HG02870 (cell line): ENCODE results near the gene CMTM5.
"Not testable (repeated sequence)": the region's sequence is repeated elsewhere in the genome, so short reads cannot be mapped to it uniquely, and the experiment has no call there.

Experiments
- ATAC-seq: cut with Tn5 transposase; IDR thresholded peaks from one replicate; pipeline ENCODE4 v1.9.1; 2021; ENCODE audit warnings: mild to moderate bottlenecking, moderate library complexity; ENCODE audit not compliant: unreplicated experiment

The CMTM5 gene

DNA sequence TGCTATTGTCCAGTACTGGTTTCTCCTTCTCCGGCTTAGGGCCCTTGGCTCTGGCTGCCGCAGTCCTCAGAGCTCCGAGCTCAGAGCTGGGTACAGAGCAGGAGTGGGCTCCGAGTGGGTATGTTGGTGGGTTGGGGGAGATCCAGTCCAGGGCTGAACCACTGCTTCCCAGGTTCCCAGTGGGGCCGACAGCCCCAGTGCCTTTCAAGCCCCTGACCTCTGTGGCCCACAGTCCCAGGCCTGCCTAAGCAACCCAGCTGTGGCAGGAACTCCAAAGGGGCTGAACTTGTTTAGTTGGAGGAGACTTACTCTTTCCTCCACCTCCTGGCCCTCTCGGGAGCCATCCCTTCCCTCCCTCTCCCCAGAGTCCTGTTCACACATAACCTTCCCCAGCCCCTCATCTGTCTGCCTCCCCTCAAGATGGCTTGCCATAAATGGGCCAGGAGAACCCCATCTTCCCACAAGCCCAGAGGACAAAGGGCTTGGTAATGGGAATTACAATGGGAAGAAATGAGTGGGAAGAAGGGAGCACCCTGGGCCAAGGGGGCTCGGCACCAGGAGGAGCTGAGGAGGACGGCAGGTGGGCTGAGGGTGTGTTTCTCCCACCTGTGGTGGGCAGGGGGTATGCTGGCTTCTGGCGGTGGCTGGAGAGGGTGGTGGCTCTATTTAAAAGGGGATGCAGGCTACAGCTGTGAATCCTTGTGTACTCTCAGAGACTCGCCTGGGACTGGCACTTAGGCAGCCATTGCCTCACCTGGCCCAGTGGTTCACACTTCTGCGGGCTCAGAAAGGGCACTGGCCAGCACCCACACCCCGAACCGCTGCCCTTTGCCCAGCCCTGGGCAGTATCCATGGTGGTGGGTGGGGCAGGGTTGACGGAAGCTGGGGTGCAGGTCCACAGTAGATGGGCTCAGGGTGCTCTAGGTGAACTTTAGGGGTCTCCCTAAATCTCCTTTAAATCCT lies 35.0 kb downstream of the CMTM5 start:
- ATAC-seq: no peak

DNA sequence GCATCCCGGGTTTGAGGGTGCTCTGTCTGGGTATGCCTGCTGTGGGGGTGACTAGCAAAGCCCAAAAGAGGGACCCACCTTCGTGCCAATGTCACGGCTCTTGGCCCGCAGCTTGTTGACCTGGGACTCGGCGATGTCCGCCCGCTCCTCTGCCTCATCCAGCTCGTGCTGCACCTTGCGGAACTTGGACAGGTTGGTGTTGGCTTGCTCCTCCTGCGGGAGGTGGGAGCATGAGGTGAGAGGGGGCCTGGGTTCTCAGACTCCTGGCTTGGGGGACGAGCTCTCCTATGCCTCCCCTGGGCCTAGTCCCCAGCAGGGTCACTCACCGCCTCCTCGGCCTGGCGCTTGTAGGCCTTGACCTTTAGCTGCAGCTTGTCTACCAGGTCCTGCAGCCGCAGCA lies 36.8 kb downstream of the CMTM5 start:
- ATAC-seq: no peak

DNA sequence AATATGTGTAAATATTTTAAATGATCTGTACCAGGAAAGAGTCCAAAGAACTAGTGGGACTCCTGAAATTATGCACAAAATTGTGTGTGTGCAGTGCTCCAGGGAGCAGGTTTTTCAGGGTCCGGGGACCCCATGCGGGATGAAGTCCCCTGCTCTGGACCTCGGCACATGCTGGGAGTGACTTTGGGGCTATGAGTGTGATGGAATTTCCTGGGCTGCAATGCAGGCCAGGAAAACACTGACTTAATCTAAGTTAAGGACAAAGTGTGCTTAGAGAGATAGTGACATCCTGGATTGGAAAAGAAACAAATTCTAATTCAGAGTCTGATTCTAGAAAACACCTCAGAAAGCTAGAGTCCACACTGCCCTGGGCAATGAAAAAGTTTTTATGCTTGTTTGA lies 37.4 kb downstream of the CMTM5 start:
- ATAC-seq: no peak

DNA sequence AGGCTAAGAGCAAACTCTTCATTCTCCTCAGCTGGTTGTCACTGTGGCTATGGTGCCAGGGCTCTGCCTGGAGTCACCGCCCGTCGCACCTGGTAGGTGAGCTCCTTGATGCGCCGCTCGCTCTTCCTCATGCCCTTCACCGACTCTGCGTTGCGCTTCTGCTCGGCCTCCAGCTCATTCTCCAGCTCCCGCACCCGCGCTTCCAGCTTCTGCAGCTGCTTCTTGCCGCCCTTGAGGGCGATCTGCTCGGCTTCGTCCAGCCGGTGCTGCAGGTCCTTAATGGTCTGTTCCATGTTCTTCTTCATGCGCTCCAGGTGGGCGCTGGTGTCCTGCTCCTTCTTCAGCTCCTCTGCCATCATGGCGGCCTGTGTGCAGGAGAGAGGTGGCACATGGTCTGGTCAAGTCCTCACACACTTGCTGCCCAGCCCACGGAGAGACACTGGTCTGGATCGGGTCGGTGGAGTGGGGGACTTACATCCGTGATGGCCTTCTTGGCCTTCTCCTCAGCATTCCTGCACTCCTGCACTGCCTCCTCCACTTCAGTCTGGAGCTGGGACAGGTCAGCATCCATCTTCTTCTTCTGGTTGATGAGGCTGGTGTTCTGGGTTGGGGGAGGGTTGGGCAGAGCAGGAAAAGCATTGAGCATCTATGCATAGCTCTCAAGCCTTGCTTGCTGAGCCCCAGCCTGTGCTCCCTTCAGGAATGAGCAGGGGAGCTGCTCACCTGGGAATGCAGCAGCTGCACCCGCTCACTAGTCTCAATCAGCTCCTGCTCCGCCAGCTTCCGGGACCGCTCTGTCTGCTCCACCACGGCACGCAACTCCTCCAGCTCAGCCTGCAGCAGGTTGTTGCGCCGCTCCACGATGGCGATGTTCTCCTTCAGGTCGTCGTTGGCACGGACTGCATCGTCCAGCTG lies 38.3 kb downstream of the CMTM5 start:
- ATAC-seq: no peak

DNA sequence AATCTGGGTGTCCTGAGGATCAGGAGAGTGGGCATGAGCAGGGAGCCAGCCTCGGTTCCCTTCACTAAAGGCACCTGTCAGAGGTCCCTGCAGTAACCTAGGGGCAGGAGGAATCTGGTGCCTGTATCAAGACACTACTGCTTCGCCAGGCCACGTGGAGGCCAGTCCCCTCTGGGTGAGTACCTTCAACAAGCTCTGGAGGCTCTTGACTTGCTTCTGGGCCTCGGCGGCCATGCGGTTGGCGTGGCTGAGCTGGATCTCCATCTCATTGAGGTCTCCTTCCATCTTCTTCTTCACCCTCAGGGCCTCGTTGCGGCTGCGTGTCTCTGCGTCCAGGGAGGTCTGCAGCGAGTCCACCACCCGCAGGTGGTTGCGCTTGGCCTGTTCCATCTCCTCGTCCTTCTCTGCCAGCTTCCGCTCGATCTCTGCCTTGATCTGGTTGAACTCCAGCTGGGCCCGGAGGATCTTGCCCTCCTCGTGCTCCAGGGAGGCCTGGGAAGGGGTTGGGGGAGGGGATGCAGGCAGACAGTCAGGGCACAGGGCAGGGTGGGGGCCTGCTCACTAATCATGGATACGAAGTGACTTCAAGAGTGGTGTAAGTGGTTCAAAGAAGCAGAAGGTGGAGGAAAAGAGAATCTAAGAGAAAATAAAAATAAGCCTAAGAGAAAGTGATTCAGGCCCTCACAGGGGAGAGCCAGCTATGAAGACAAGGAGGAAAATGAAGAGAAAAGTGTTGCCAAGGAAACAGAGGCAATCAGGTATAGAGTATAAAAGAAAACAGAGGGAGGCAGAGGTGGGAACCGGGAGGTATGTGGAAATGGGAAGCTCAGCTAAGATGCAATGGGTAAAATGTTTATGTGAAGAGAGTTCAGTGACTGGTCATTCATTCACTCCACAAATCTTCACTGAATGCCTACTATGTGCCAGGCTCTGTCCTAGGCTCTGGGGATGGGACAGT lies 39.3 kb downstream of the CMTM5 start:
- ATAC-seq: no peak

DNA sequence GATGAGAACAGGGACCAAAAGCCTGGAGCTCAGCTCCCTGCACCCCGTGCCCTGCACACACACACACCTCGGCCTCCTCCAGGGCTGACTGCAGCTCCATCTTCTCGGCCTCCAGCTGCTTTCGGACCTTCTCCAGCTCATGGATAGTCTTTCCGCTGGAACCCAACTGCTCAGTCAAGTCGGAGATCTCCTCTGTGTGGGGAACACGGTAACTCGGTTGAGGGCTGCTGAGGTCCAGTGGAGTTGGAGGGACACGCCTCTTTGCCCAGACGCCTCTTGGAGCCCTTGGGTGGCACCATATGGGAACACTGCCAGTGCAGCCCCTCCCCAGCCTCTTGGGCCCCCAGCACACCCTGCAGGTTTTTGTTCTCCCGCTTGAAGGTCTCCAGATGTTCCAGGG lies 40.0 kb downstream of the CMTM5 start:
- ATAC-seq: no peak

DNA sequence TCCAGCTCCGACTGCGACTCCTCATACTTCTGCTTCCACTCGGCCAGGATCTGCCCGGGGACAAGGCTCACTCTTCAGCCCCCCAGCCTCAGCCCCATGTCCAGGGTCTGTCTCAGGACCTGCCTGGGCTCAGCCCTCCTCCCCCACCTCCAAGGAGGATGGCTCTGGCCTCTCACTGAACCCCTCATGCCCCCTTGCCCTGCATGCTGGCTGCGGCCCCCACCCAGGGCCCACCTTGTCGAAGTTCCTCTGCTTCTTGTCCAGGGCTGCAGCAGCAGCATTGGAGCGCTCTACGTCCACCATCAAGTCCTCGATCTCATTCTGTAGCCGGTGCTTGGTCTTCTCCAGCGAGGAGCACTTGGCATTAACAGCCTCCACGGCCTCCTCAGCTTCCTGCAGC lies 40.4 kb downstream of the CMTM5 start:
- ATAC-seq: not testable (repeated sequence)

DNA sequence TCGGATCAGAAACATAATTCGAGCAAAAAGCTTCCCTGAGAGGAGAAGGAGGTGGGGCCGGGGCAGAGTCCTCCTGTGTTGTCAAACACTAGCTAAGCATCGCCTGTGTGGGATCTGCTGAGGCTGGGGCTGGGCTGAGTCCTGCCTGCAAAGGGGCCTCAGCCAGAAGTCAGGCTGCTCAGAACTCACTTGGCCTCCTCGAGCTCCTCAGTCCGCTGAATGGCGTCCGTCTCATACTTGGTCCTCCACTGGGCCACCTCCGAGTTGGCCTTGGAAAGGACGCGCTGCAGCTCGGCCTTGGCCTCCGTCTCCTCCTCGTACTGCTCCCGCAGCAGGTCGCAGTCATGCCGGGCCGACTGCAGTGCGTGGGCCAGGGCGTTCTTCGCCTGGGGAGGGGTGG lies 41.2 kb downstream of the CMTM5 start:
- ATAC-seq: no peak

DNA sequence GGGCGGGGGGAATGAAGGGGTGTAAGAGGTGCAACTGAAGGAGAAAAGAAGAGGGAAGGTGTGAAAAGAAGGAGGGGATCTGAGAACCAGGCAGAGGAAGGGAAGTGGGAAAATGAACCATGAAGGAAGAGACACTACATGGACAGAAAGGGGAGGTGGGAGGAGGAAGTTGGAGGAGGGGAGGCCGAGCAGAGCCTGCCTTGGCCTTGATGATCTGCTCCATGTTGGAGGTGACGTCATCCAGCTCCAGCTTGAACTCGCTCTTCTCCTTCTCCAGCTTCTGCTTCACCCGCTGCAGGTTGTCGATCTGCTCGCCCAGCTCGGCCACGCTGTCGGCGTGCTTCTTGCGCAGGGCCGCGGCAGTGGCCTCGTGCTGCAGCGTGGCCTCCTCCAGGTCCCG lies 42.8 kb downstream of the CMTM5 start:
- not testable (repeated sequence) for ATAC-seq

DNA sequence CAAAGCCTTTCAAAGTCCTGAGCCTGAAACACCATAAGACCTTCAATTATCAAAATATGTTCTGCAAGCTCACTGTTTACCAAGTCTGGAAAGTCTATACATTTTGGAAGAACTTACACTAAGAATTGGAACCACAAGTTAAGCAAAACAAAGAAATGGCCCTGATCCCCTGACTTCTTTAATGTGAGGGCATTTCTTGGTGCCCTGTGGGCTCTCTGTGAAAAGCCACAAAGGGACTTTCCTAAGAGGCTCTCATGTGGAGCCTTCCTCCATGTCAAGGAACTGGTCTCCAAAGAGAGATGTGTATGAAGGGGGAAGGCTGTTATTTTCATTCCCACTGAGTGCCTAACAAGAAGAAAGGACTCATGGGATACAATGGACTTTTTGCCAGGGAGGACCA lies 44.7 kb downstream of the CMTM5 start:
- no peak for ATAC-seq

DNA sequence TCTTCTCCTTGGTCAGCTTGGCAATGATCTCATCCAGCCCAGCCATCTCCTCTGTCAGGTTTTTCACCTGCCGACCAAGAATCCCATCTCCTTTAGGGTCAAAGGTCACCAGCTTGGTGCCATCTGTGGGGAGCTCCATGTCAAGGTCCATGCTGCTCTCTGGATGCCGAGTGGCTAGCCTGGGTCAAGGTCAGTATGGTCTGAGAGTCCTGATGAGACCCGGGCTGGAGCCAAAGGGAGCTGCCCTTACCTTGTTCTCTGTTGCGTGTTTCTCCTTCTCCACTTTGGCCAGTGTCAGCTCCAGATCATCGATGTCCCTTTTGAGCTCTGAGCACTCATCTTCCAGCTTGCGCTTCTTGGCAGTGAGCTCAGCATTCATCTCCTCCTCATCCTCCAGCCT lies 46.8 kb downstream of the CMTM5 start:
- ATAC-seq: no peak

DNA sequence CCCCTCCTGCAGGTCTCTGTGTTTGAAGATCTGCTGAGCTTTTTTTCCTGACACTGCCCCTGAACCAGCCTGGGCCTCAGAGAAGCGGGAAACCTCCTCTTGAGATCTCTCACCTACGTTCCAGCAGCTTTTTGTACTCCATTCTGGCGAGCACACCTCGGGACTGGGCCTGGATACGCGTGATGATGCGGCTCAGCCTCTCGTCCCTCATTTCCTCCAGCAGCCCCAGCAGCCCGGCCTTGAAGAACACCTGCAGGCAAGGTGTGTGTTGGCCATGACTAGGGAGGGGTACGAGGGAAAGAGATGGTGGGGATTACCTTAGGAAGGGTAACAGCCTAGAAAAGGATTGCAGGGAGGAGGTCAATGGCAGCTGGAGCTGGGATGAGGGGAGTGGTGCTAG lies 48.3 kb downstream of the CMTM5 start:
- no peak for ATAC-seq

DNA sequence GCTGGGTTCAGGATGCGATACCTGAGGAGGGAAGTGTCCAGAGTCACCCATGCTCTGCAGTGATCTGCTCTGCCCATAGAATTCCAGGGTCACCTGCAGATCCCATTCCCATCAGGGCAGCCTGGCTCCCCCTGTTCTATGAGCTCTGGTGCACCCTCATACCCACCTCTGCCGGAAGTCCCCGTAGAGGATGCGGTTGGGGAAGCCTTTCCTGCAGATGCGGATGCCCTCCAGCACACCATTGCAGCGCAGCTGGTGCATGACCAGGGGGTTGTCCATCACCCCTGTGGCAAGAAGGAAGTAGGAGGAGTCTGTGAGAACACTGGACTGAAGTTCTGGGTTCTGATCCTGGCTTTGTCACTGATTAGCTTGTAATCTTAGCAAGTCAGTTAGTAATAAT lies 49.0 kb downstream of the CMTM5 start:
- not testable (repeated sequence) for ATAC-seq

DNA sequence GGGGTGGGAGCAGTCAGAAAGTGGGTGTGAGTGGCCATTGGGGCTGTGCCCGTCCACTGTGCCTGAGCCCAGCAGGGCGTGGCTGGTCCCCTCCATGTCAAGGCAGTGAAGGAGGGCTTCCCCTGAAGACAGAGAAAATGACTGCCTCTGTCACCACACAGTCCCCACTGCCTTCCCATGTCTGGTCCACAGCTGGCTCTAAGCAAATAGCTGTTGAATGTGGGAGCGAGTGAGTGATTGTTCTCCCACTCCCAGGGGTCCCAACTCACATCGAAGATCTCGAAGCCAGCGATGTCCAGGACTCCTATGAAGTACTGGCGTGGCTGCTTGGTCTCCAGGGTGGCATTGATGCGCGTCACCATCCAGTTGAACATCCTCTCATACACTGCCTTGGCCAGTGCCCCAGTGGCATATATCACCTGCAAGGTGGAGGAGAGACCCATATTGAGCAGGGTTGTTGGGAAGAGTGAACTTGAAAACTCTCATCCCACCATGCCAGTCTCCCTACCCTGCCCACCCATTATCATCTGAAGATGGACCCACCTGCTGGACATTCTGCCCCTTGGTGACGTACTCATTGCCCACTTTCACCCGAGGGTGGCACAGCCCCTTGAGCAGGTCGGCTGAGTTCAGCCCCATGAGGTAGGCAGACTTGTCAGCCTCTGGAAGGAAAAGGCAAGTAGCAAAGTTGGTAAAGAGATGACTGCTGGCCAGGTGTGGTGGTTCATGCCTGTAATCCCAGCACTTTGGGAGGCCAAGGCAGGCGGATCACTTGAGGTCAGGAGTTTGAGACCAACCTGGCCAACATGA lies 52.0 kb downstream of the CMTM5 start:
- no peak for ATAC-seq
